Measurements from ENCODE around the gene SGMS2. TPM values are rescaled to one million over a fixed set of nuclear protein-coding genes. Genes with fewer than 3 reads are reported as not detected.

Gene SGMS2
- polyA plus RNA-seq, 2 of the 4 experiments (the other 2 are of a cell fraction) = 8.5 to 22.6 TPM

- DNase-seq (ENCODE audit: low read depth in 1 of 2, low spot score in 1 of 2) (no peak), FAIRE-seq (no peak), ATAC-seq (no peak)
- POLR2A ChIA-PET = no interaction called here
- Histone ChIP-seq H3K4me2 (no peak overlapping the region), H3K27ac (no peak overlapping the region), H3K4me3 (no peak overlapping the region), H3K9me3 (no peaks in the 10 kb centered on the region), H3K4me1 (no peaks in the 10 kb centered on the region)
- TF ChIP-seq PBX3 (IDR thresholded peaks at IDR 0.05) = no peak
- CTCF ChIA-PET = no interaction called here
Measured at GRCh38 chr4:107951551-107951950, 126.8 kb downstream of the SGMS2 start.

GRCh38 chr4:107956011-107956410, 131.3 kb downstream of the SGMS2 start:
- Histone ChIP-seq H3K4me2 (no peak overlapping the region), H3K27ac (no peak overlapping the region), H3K9me3 (no peaks in the 10 kb centered on the region), H3K4me1 (no peaks in the 10 kb centered on the region), H3K4me3 (no peak overlapping the region)
- FAIRE-seq (no peak), DNase-seq (ENCODE audit: low read depth in 1 of 2, low spot score in 1 of 2) (no peak), ATAC-seq (no peak)
- 0% methylated on average over 1 of the region's 1 CpG for WGBS (ENCODE audit: missing lambda C conversion rate)
- CTCF ChIA-PET = no interaction called here
- no peak for TF ChIP-seq RFX5 (IDR thresholded peaks at IDR 0.05)
- TF ChIP-seq TP53 (CRISPR knock-in tag; IDR thresholded peaks at IDR 0.05) = no peak
- TF ChIP-seq, protein P1, sequence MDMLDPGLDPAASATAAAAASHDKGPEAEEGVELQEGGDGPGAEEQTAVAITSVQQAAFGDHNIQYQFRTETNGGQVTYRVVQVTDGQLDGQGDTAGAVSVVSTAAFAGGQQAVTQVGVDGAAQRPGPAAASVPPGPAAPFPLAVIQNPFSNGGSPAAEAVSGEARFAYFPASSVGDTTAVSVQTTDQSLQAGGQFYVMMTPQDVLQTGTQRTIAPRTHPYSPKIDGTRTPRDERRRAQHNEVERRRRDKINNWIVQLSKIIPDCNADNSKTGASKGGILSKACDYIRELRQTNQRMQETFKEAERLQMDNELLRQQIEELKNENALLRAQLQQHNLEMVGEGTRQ (IDR thresholded peaks at IDR 0.05) = no peak
- TF ChIP-seq CHD2 (IDR thresholded peaks at IDR 0.05; ENCODE audit: low read length, partially characterized antibody) = no peak
- no peak for TF ChIP-seq KDM1A (IDR thresholded peaks at IDR 0.05; ENCODE audit: low read depth)
- TF ChIP-seq CTCF (IDR thresholded peaks at IDR 0.05) = no peak
- TF ChIP-seq NR3C1 (IDR thresholded peaks at IDR 0.05) = no peak
- TF ChIP-seq SREBF2 (IDR thresholded peaks at IDR 0.05) = no peak
- no peak for TF ChIP-seq ZNF302 (CRISPR knock-in tag; IDR thresholded peaks at IDR 0.05)
- POLR2A ChIA-PET = no interaction called here

Small RNAs within 50 kb of the gene (small RNA-seq; reads per million reads assigned to genes)
- gene RNU6-733P = 0 reads per million in 6 experiments

Other genes with a start within 250 kb of the SGMS2 start
- 42.9 and 52.5 TPM in 2 replicates for gene PAPSS1, start 104.7 kb upstream of the SGMS2 start, polyA plus RNA-seq (2011; rRNA removed)
- 46.1 to 49.0 TPM (median 47.3 TPM) in 3 replicates for gene PAPSS1, start 104.7 kb upstream of the SGMS2 start, polyA plus RNA-seq (2017; fragmentation: RNase III; extraction: RNeasy Plus Mini Kit Qiagen cat#74134 plus additional on column Dnase treatment)
- gene CYP2U1, start 106.6 kb downstream of the SGMS2 start, polyA plus RNA-seq (2011; rRNA removed) = 2.2 and 2.3 TPM in 2 replicates
- gene CYP2U1, start 106.6 kb downstream of the SGMS2 start, polyA plus RNA-seq (2017; fragmentation: RNase III; extraction: RNeasy Plus Mini Kit Qiagen cat#74134 plus additional on column Dnase treatment) = 1.8 to 2.3 TPM (median 2.2 TPM) in 3 replicates
- gene HADH, start 165.0 kb downstream of the SGMS2 start, polyA plus RNA-seq (2011; rRNA removed) = 23.7 and 25.9 TPM in 2 replicates
- gene HADH, start 165.0 kb downstream of the SGMS2 start, polyA plus RNA-seq (2017; fragmentation: RNase III; extraction: RNeasy Plus Mini Kit Qiagen cat#74134 plus additional on column Dnase treatment) = 22.7 to 23.8 TPM (median 23.3 TPM) in 3 replicates

Measured in A549 (cell line).